Adipocyte (in vitro differentiated cells): ENCODE measurements around the gene KLHL29.

Source experiments
- DNase-seq: peaks from one replicate; pipeline ENCODE4 v3.0.0-alpha.2; 2015; ENCODE audit warnings: low read depth
- H3K27me3 ChIP-seq: replicated peaks from 2 replicates; pipeline ENCODE4 v1.7.0; 2013; ENCODE audit warnings: mild to moderate bottlenecking, low read length, moderate library complexity; ENCODE audit not compliant: control insufficient read depth, insufficient read depth
- H3K36me3 ChIP-seq: 2 replicates; pipeline ENCODE4 v1.7.0; 2013; ENCODE audit warnings: low read length, mild to moderate bottlenecking, moderate library complexity; ENCODE audit not compliant: control insufficient read depth, insufficient read depth, severe bottlenecking
- H3K4me1 ChIP-seq: 2 replicates; pipeline ENCODE4 v1.7.0; 2013; ENCODE audit warnings: mild to moderate bottlenecking, low read length, moderate library complexity; ENCODE audit not compliant: control insufficient read depth, insufficient read depth
- H3K4me3 ChIP-seq: 2 replicates; pipeline ENCODE4 v1.7.0; 2013; ENCODE audit warnings: mild to moderate bottlenecking, low read length, moderate library complexity
- H3K9ac ChIP-seq: 2 replicates; pipeline ENCODE4 v1.7.0; 2013; ENCODE audit warnings: mild to moderate bottlenecking, low read length, moderate library complexity
- H3K9me3 ChIP-seq: 2 replicates; pipeline ENCODE4 v1.7.0; 2013; ENCODE audit warnings: mild to moderate bottlenecking, low read length, moderate library complexity; ENCODE audit not compliant: control insufficient read depth

The KLHL29 gene

DNA sequence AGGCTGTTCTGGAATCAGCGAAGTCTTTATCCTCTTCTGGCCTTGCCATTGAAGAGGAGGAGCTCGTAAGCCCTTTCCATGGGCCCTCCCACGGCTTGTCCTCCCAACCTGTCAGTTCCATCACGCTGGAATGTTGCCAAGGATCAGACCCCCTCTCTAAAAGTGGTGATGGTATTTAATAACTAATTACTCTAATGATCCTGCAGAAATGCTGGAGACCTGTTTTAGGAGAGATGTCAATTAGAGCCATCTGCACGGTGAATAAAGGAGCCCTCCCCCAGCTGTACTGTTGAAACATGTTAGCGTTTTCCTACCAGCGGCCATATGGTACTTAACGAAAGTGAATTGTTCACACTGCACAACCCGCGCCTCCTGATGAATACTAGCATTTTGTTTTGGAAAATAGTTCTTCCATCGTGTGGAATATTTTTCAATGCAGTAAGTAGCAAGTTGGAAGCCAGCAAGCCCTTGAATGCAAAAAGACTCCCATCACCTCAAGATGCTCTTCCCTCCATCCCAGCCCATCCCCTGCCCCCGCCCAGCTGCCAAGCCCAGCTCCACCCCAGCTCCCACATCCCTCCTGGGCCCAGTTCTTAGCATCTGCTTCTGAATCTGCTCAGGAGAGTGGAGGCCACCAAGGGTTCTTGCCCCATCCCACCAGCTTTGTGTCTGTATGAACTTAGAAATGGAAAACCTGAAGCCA is 145.4 kb downstream of the KLHL29 start:
- Histone ChIP-seq H3K9me3 (no peaks in the 10 kb centered on the region), H3K36me3 (no peaks in the 10 kb centered on the region), H3K4me3 (no peak overlapping the region), H3K4me1 (no peaks in the 10 kb centered on the region), H3K27me3 (no peaks in the 10 kb centered on the region), H3K9ac (no peak overlapping the region)
- no peak for DNase-seq

DNA sequence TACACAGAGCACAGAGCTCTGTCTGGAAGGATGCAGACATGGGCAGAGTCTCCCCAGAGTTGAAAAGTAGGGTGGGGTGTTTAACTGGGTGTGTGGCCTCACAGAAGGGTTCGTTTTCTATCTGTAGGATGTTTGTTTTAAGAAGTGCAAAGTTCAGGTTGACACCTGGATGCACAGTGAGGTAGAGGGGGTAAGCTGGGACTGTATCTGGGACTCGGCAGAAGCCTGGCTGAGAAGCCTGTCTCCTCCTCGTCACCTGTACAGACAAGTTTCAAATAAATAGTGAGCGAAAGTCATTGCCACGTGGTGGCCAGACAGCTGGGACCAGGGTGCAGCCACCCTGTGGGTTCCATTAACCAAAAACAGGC is 145.9 kb downstream of the KLHL29 start:
- no peak overlapping the region for H3K4me3 ChIP-seq
- no peaks in the 10 kb centered on the region for H3K9me3 ChIP-seq
- H3K27me3 ChIP-seq: no peaks in the 10 kb centered on the region
- no peaks in the 10 kb centered on the region for H3K36me3 ChIP-seq
- no peak overlapping the region for H3K9ac ChIP-seq
- no peak for DNase-seq
- no peaks in the 10 kb centered on the region for H3K4me1 ChIP-seq

- Histone ChIP-seq H3K27me3 (no peaks in the 10 kb centered on the region), H3K4me3 (no peak overlapping the region), H3K4me1 (no peaks in the 10 kb centered on the region), H3K9me3 (no peaks in the 10 kb centered on the region), H3K36me3 (no peaks in the 10 kb centered on the region), H3K9ac (no peak overlapping the region)
- no peak for DNase-seq
These were observed 146.3 kb downstream of the KLHL29 start for GRCh38 chr2:23531280-23531679.

GRCh38 chr2:23531881-23532280 is 146.9 kb downstream of the KLHL29 start:
- H3K9me3 ChIP-seq: no peaks in the 10 kb centered on the region
- no peak for DNase-seq
- H3K27me3 ChIP-seq: no peaks in the 10 kb centered on the region
- no peak overlapping the region for H3K9ac ChIP-seq
- no peaks in the 10 kb centered on the region for H3K4me1 ChIP-seq
- no peak overlapping the region for H3K4me3 ChIP-seq
- no peaks in the 10 kb centered on the region for H3K36me3 ChIP-seq

- H3K36me3 ChIP-seq: no peaks in the 10 kb centered on the region
- H3K9me3 ChIP-seq: no peaks in the 10 kb centered on the region
- DNase-seq: no peak
- no peaks in the 10 kb centered on the region for H3K4me1 ChIP-seq
- no peaks in the 10 kb centered on the region for H3K27me3 ChIP-seq
- H3K9ac ChIP-seq: no peak overlapping the region
- no peak overlapping the region for H3K4me3 ChIP-seq
These were observed 147.7 kb downstream of the KLHL29 start for GRCh38 chr2:23532391-23533337.

DNA sequence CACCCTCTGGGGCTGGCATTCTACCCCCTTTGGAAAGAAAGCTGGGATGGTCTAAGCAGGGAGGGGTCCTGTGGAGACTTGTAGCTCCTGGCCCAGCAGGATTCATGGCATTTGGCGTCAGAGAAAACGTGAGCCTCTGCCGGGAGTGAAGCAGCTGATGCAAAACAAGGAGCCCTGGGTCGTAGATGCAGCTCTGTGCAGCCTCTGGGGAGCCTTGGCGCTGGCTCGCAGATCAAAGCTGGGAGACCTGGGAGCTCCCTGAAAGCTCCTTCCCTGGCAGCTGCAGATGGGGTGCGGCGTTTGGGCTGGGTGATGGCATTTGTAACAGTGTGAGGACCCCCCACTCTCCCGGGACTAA is 148.3 kb downstream of the KLHL29 start:
- H3K36me3 ChIP-seq: no peaks in the 10 kb centered on the region
- no peak for DNase-seq
- no peak overlapping the region for H3K9ac ChIP-seq
- no peak overlapping the region for H3K4me3 ChIP-seq
- no peaks in the 10 kb centered on the region for H3K4me1 ChIP-seq
- H3K9me3 ChIP-seq: no peaks in the 10 kb centered on the region
- H3K27me3 ChIP-seq: no peaks in the 10 kb centered on the region

DNA sequence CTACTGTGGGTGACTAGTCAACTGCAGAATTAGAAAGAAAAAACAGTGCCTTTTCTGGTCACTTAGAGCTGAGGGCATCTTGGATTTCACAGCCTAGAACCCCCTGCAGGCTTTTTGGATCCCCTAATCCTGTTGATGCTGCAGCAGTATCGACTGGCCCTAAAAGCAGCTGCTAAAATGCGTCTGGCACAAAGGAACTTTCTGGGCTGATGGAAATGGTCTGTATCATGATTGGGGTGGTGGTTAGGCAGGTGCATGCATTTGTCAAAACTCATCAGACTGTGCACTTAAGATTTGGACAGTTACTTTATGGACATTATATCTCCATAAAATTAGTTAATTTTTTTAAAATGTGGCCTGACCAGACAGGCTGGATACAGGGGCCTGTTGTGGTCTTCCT is 149.8 kb downstream of the KLHL29 start:
- no peak for DNase-seq
- Histone ChIP-seq H3K27me3 (no peaks in the 10 kb centered on the region), H3K9me3 (no peaks in the 10 kb centered on the region), H3K36me3 (no peaks in the 10 kb centered on the region), H3K4me1 (no peaks in the 10 kb centered on the region), H3K4me3 (no peak overlapping the region), H3K9ac (no peak overlapping the region)

DNA sequence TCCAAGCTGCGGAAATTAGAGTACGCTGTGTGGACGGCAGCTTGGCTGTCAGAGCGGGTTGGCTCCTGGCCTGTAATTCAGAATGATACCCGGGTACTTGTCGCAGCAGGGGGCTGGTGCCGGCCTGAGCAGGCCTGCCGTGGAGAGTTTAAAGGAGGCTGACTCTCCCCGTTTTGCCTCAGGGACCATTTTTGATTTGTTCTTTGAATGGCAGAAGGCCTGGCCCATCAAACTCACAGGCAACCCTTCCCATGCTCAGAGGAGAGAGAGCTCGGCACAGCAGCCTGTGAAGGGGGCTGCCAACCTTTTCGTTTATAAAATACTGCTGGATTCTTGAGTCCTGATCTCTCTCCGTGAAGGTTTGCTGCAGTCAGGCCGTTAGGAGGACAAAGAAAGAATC is 151.3 kb downstream of the KLHL29 start:
- Histone ChIP-seq H3K27me3 (no peaks in the 10 kb centered on the region), H3K9ac (no peak overlapping the region), H3K4me3 (no peak overlapping the region), H3K4me1 (peaks cover 2% of the 10 kb centered on the region), H3K9me3 (no peaks in the 10 kb centered on the region), H3K36me3 (no peaks in the 10 kb centered on the region)
- DNase-seq: no peak

GRCh38 chr2:23537991-23538390 is 153.0 kb downstream of the KLHL29 start:
- no peak overlapping the region for H3K9ac ChIP-seq
- peaks cover 19% of the 10 kb centered on the region for H3K4me1 ChIP-seq
- no peak overlapping the region for H3K4me3 ChIP-seq
- no peaks in the 10 kb centered on the region for H3K36me3 ChIP-seq
- peak; percentile 20 for DNase-seq
- no peaks in the 10 kb centered on the region for H3K27me3 ChIP-seq
- H3K9me3 ChIP-seq: no peaks in the 10 kb centered on the region

- no peaks in the 10 kb centered on the region for H3K9me3 ChIP-seq
- no peak overlapping the region for H3K9ac ChIP-seq
- no peak for DNase-seq
- no peak overlapping the region for H3K4me3 ChIP-seq
- H3K27me3 ChIP-seq: no peaks in the 10 kb centered on the region
- H3K36me3 ChIP-seq: no peaks in the 10 kb centered on the region
- H3K4me1 ChIP-seq: peaks cover 24% of the 10 kb centered on the region
These were observed 153.6 kb downstream of the KLHL29 start for GRCh38 chr2:23538566-23538965.

DNA sequence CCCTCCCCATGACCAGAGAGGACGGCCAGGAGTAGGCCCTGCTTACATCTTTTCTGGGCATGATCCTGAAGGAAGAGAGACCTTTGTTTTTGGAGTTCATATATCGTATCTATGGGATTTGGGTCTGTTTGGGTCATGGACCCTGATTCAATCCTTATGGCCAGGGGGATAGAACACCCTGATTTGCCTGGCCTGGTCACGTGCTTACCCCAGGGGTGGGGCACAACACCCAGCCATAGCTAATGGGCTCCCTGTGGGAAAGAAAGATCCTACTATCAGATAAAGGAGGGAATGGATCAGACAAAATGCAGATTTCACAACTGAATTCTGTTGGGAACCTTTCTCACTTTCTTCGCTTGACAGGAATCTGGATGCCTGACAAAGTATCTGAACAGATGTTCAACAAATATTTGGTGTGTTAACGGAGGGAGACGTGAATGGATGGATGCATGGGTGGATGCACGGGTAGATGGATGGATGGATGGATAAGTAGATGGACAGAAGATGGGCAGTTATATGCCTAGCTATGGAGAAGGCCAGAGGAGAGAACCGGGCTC is 155.9 kb downstream of the KLHL29 start:
- Histone ChIP-seq H3K9ac (no peak overlapping the region), H3K36me3 (no peaks in the 10 kb centered on the region), H3K4me1 (peaks cover 30% of the 10 kb centered on the region), H3K9me3 (no peaks in the 10 kb centered on the region), H3K27me3 (no peaks in the 10 kb centered on the region), H3K4me3 (no peak overlapping the region)
- DNase-seq: no peak
